SIG-M5 treated with dmso at 0.1 percent for 504 hours (cell line): Measurements from ENCODE around the gene OR5H15.
A peak's percentile ranks its signal among the peaks of the same experiment; 100 is the strongest.
"Not testable (repeated sequence)": the region's sequence is repeated elsewhere in the genome, so short reads cannot be mapped to it uniquely, and the experiment has no call there.

ENCODE experiments used
- DNase-seq: peaks from one replicate; lab custom pipeline; 2025; ENCODE audit not compliant: unreplicated experiment; lab: John Stamatoyannopoulos, UW

Gene OR5H15

GRCh38 chr3:98166396-98166795 lies at the start of gene OR5H15:
Gene OR5H15 (plus strand): TSS chr3:98166696. CDS start chr3:98168700, 2,004 bp downstream.
- DNase-seq = no peak

- DNase-seq = no peak
These were observed 36.1 kb upstream of the OR5H15 start, which contains the start of gene OR5H1 for GRCh38 chr3:98130421-98130820. Gene OR5H1 (plus strand): TSS chr3:98130721. CDS start chr3:98132698, 1,977 bp downstream.

- no peak for DNase-seq
These were observed 29.9 kb upstream of the OR5H15 start for GRCh38 chr3:98136631-98137030.

- not testable (repeated sequence) for DNase-seq
These were observed 28.5 kb upstream of the OR5H15 start for GRCh38 chr3:98137826-98138557.

GRCh38 chr3:98140531-98140930 lies 26.0 kb upstream of the OR5H15 start:
- DNase-seq = no peak

- no peak for DNase-seq
These were observed 19.3 kb upstream of the OR5H15 start, which contains the start of gene OR5H14 for GRCh38 chr3:98147179-98147578. Gene OR5H14 (plus strand): TSS chr3:98147479. CDS start chr3:98149386, 1,907 bp downstream.

GRCh38 chr3:98148751-98149150 lies 17.7 kb upstream of the OR5H15 start:
- no peak for DNase-seq

- DNase-seq = not testable (repeated sequence)
These were observed 17.0 kb upstream of the OR5H15 start for GRCh38 chr3:98149456-98149855.

- peak; percentile 5 for DNase-seq
These were observed 15.3 kb upstream of the OR5H15 start for GRCh38 chr3:98151241-98151640.

GRCh38 chr3:98171071-98171470 lies 4.6 kb downstream of the OR5H15 start:
- DNase-seq = peak; percentile 53

- DNase-seq = no peak
These were observed 6.1 kb downstream of the OR5H15 start for GRCh38 chr3:98172621-98173020.

GRCh38 chr3:98180319-98180890 lies 13.9 kb downstream of the OR5H15 start:
- DNase-seq = peak; percentile 77

- no peak for DNase-seq
These were observed 15.7 kb downstream of the OR5H15 start for GRCh38 chr3:98182196-98182595.

GRCh38 chr3:98185180-98185579 lies 18.7 kb downstream of the OR5H15 start:
- DNase-seq = no peak

GRCh38 chr3:98188545-98188944 lies 22.0 kb downstream of the OR5H15 start:
- peak; percentile 86 for DNase-seq

- DNase-seq = not testable (repeated sequence)
These were observed 24.4 kb downstream of the OR5H15 start for GRCh38 chr3:98190911-98191310.

- not testable (repeated sequence) for DNase-seq
These were observed 29.8 kb downstream of the OR5H15 start for GRCh38 chr3:98196293-98196692.

GRCh38 chr3:98199020-98199419 lies 32.5 kb downstream of the OR5H15 start:
- no peak for DNase-seq

GRCh38 chr3:98209244-98209643 lies 42.7 kb downstream of the OR5H15 start:
- DNase-seq = no peak

GRCh38 chr3:98213276-98213675 lies 46.8 kb downstream of the OR5H15 start:
- DNase-seq = no peak

GRCh38 chr3:98215051-98215450 lies 48.6 kb downstream of the OR5H15 start:
- DNase-seq = no peak
